GM18858 (cell line): ENCODE results near the gene LUZP4.
"Not testable (repeated sequence)": the region's sequence is repeated elsewhere in the genome, so short reads cannot be mapped to it uniquely, and the experiment has no call there.

ENCODE experiments used
- ATAC-seq: cut with Tn5 transposase; IDR thresholded peaks from one replicate; pipeline ENCODE4 v1.9.1; 2021; ENCODE audit not compliant: unreplicated experiment

Gene LUZP4

DNA sequence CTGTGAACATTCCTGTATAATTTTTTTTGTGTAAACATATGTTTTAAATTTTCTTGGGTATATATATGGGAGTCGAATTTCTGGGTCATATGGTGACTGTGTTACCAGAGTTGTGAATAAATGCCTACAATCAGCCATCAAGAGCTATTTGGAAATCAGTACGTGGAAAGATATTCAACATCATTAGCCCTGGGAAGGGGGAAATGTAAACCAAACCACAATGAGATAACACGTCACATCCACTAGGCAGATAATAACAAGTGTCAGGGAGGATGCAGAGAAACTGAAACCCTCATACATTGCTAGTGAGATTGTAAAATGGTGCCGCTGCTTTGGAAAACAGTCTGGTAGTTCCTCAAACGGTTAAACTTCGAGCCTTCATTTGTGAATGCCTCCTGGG is 43.9 kb downstream of the LUZP4 start:
- no peak for ATAC-seq

DNA sequence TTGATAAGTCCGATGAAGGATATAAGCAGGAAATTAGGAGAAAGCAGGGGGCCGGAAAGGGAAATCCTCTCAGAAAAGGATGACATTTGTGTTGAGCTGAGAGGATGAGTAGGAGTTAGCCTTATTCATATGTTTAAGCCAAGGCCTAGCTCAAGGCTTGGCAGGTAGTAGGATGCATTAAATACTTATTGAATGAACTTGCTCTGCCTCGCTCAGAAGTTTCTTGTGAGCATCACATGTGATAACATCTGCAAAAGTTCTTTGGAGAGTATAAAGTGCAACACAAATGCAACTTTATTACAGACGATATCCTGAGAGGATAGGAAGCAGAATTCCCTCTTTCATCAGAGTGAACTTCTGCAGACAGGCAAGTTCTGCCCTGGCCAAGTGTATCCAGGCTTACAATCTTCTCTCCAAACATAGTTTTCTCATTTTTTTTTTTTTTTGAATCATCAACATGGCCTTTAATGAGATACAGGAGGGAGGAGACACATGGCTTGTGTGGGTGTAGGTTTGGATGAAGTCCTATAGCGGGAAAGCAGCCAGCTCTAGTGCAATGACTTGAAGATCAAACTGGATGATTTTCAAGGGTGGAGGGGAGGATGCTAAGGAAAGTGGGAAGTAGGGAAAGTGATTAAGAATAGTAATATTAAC is 48.1 kb downstream of the LUZP4 start:
- ATAC-seq = no peak

GRCh38 chrX:115339441-115340025 is 50.0 kb downstream of the LUZP4 start:
- ATAC-seq = no peak

DNA sequence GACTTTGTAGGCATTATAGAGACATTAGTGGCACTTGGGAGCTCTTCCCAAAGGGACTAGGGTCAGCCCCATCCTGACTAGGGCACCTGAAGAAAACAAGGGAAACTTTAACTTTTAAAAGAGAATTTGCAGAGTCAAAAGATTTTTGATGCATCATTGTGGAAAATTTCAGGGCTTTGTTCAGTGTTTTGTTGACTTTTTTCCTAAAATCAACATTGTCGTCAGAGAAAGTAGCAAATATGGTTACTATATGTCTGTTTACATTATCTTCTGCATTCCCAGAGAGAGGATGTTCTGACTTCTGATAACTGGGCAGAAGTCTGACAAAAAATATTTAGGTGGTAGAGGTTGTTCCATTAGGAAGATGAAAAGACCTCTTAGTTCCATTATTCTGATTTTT is 51.9 kb downstream of the LUZP4 start:
- no peak for ATAC-seq

GRCh38 chrX:115344885-115345614 is 55.5 kb downstream of the LUZP4 start:
- no peak for ATAC-seq

DNA sequence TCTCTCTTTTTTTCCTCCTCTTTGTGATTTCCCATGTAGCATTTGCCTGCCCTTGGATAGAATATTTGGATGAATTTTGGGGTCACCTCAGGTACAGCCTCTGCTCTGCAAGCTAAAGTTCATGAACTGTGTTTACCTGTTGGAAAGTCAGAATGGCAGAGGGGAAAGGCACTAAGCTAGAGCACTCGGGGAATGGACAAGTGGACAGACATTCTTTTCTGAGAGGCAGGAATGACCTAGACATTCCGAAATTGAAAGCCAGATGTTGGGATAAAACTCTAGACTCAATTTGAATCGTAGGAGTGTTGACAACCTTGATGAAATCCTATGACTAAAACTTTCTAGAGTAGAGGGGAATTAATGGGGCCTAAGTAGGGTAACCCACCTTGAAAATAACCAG is 56.1 kb downstream of the LUZP4 start:
- no peak for ATAC-seq

GRCh38 chrX:115346738-115347137 is 57.2 kb downstream of the LUZP4 start:
- ATAC-seq = not testable (repeated sequence)

DNA sequence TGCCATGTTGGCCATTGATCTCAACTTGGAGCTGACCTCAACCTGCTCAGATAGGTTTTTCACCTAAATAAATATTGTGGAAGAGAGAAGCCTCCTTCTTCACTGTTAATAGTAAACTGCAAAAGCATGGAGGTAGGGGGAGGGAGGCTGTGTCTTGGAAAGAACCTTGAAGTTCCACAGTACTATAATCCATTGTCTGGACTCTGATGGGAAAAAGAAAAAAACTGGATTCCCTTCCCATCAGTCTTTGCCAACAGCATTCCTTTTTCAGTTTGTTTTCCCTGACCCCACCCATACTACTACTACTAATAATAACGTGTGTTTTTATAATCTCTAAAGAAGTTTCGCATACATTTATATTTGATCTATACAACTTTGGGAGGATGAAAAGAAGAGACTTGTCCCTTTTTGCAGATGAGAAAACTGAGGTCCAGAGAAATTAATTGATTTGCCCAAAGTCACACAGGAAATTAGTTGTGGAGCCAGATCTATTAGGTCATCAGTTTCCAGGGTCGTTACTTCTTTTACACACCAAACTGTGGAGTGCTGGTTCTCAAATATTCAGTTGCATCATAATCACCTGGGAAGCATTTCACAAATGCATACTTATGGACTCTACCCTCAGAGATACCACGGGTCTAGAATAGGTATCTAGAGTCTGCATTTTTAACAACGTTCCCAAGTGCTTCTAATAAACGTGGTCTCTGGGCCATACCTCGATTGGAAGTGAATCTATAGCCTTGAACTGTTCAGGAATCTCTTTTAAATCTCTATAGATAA is 59.1 kb downstream of the LUZP4 start:
- no peak for ATAC-seq

DNA sequence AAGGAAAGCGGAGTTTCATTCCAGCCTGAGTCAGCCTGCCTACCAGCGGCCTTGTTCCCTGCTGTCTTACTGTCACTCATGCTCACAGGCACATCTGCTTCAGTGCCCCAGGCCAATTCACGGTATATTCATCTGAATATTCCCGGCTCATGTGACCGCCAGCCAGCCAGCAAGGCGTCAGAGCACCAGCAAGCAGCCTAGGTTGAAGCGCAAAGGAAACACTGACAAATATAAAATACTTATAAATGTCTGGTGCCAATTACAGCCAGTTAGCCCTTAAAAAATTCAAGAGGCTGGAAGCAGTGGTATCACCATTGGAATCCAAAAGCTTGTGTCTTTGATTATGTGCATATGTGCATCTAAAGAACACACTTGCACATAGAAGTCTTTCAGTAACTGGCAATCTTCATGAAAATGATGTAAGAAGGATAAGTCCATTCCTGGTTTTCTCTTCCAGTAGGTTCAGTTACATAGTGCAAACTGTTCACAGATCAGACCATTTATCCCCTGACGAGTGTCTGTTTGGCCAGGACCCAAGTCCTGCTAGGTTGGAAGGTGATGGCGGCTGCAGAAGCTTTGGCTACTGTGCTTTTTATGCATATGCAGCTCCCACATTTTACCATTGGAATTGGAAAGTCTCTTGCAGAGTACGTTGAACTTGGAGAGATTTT is 61.3 kb downstream of the LUZP4 start:
- no peak for ATAC-seq

DNA sequence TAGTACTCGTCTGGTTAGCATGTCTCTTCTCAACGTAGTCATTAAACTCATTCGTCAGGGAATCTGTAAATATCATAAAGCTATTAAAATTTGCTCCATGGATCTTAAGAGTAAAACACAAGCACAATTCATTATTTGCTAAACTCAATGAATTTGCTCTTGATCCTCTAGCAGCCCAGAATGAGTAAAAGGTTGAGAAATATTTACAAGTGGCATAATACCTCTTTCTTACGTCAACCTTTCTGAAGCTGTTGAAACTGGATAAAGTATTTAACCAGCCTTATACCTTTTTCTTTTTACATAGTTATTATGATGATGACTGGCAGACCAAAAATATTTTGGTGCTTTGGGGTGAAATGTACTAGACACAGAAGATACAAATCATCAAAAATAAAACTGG is 66.9 kb downstream of the LUZP4 start:
- ATAC-seq = no peak
